ENCODE results near the gene PARD3B. TPM values are rescaled to one million over a fixed set of nuclear protein-coding genes. Genes with fewer than 3 reads are reported as not detected.
"Not testable (repeated sequence)": the region's sequence is repeated elsewhere in the genome, so short reads cannot be mapped to it uniquely, and the experiment has no call there.

Gene PARD3B
- total RNA-seq, 4 donors from 2014 or later = 6.5 to 17.3 (median 12.7) TPM

DNA sequence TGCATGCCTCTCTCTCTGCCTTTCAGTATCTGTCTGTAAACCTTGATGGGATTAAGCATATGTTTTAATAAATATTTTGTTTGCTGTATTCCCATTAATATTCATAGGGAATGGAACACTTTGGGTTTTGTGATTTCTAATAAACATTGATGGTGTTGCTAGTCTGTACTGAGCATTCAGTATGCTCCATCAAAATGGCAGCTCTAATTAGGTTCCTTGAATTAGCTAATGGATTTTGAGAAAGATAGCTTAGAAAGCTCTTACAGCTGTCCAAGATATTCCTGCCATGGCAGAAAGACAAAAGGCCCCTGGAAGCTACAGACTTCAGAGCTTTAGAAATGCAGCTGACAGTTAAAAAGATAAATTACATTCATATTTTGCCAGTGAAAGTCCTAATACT, 937.8 kb downstream of the PARD3B start:
- H3K4me3 ChIP-seq (ENCODE audit: low read depth, poor library complexity, severe bottlenecking) = no peak overlapping the region
- DNase-seq (ENCODE audit: low spot score in 2 of 2) = no peak
- no peak for TF ChIP-seq POLR2A (IDR thresholded peaks at IDR 0.05)
- TF ChIP-seq, protein P1, sequence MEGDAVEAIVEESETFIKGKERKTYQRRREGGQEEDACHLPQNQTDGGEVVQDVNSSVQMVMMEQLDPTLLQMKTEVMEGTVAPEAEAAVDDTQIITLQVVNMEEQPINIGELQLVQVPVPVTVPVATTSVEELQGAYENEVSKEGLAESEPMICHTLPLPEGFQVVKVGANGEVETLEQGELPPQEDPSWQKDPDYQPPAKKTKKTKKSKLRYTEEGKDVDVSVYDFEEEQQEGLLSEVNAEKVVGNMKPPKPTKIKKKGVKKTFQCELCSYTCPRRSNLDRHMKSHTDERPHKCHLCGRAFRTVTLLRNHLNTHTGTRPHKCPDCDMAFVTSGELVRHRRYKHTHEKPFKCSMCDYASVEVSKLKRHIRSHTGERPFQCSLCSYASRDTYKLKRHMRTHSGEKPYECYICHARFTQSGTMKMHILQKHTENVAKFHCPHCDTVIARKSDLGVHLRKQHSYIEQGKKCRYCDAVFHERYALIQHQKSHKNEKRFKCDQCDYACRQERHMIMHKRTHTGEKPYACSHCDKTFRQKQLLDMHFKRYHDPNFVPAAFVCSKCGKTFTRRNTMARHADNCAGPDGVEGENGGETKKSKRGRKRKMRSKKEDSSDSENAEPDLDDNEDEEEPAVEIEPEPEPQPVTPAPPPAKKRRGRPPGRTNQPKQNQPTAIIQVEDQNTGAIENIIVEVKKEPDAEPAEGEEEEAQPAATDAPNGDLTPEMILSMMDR (IDR thresholded peaks at IDR 0.05) = no peak
- intact Hi-C loops (cut with DNase I; ENCODE audit: low total_unique reads) = no loop called here

GRCh38 chr2:205484215-205484614, 938.9 kb downstream of the PARD3B start:
- no peak for DNase-seq (ENCODE audit: low spot score in 2 of 2)
- intact Hi-C loops (cut with DNase I; ENCODE audit: low total_unique reads) = no loop called here
- 53 to 58% methylated on average over 2 of the region's 2 CpGs for WGBS, 2 donors
- TF ChIP-seq, protein P1 (IDR thresholded peaks at IDR 0.05) = no peak
- TF ChIP-seq POLR2A (IDR thresholded peaks at IDR 0.05) = no peak
- H3K4me3 ChIP-seq (ENCODE audit: low read depth, poor library complexity, severe bottlenecking) = no peak overlapping the region

- TF ChIP-seq, protein P1 (IDR thresholded peaks at IDR 0.05) = no peak
- no peak for TF ChIP-seq POLR2A (IDR thresholded peaks at IDR 0.05)
- DNase-seq (ENCODE audit: low spot score in 2 of 2) = no peak
- 77 to 81% methylated on average over 4 of the region's 4 CpGs for WGBS, 2 donors
- H3K4me3 ChIP-seq (ENCODE audit: low read depth, poor library complexity, severe bottlenecking) = no peak overlapping the region
- intact Hi-C loops (cut with DNase I; ENCODE audit: low total_unique reads) = no loop called here
These were observed 939.5 kb downstream of the PARD3B start for GRCh38 chr2:205484764-205485163.

GRCh38 chr2:205493528-205493927, 948.3 kb downstream of the PARD3B start:
- DNase-seq (ENCODE audit: low spot score in 2 of 2); intact Hi-C loops (cut with DNase I; ENCODE audit: low total_unique reads); H3K4me3 ChIP-seq (ENCODE audit: low read depth, poor library complexity, severe bottlenecking): not testable (repeated sequence)
- 97 to 100% methylated on average over 2 of the region's 2 CpGs for WGBS, 2 donors

GRCh38 chr2:205494537-205495235, 949.4 kb downstream of the PARD3B start:
- H3K4me3 ChIP-seq (ENCODE audit: low read depth, poor library complexity, severe bottlenecking) = no peak overlapping the region
- no peak for TF ChIP-seq POLR2A (IDR thresholded peaks at IDR 0.05)
- TF ChIP-seq, protein P1 (IDR thresholded peaks at IDR 0.05) = no peak
- 84 to 93% methylated on average over 7 of the region's 7 CpGs for WGBS, 2 donors
- DNase-seq (ENCODE audit: low spot score in 2 of 2) = no peak
- intact Hi-C loops (cut with DNase I; ENCODE audit: low total_unique reads) = no loop called here

DNA sequence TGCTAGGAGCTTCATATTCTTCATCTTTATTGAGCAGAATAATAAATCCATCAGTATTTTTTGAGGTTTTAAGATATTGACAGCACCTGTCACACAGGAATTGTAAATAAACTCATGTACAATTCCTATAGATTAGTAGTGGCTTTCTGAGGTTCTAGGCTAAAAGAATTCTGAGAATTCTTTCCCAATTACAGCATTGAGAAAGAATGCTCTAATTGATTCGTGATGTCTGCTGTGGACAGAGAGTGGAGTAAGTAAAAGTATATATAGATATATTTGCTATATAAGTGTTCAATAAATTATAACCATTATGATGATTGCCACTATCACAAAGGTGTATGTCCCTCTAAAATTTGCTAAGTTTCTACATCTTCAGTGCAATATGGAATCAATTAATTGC, 950.5 kb downstream of the PARD3B start:
- DNase-seq (ENCODE audit: low spot score in 2 of 2) = no peak
- TF ChIP-seq POLR2A (IDR thresholded peaks at IDR 0.05) = no peak
- TF ChIP-seq, protein P1 (IDR thresholded peaks at IDR 0.05) = no peak
- no peak overlapping the region for H3K4me3 ChIP-seq (ENCODE audit: low read depth, poor library complexity, severe bottlenecking)
- intact Hi-C loops (cut with DNase I; ENCODE audit: low total_unique reads) = no loop called here
- 69 to 77% methylated on average over 1 of the region's 1 CpG for WGBS, 2 donors

All from lower leg skin (tissue), 4 donors.